NCI-H748 treated with DMSO at 0.1 percent for 48 hours (cell line): ENCODE results near the gene ATP11A.
"Not testable (repeated sequence)": the region's sequence is repeated elsewhere in the genome, so short reads cannot be mapped to it uniquely, and the experiment has no call there.

Experiments used
- DNase-seq: peaks from one replicate; lab custom pipeline; 2025; lab: John Stamatoyannopoulos, UW

ATP11A gene

DNA sequence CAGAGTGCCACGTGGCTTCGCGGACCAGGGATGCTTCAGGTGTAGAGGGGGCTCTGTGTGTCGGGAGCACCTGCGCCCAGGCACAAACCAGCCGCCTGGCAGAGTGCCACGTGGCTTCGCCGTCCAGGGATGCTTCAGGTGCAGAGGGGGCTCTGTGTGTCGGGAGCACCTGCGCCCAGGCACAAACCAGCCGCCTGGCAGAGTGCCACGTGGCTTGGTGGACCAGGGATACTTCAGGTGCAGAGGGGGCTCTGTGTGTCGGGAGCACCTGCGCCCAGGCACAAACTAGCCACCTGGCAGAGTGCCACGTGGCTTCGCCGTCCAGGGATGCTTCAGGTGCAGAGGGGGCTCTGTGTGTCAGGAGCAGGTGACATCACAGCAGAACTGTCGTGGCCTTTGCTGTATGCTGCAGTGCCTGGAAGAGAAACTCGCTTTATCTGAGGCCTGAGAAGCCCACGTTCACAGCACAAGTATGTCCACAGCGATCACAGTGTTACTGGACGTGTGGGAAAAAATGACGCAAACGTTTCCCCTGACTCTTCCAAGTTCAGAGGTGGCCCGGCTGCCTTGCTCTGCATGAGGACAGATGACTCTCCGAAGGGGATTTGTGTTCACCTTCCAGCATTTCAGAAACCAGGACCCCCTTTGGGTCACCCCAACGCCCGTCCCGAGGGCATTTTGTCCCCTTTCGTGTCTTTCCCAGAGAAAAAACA is 151.6 kb downstream of the ATP11A start:
- not testable (repeated sequence) for DNase-seq

DNA sequence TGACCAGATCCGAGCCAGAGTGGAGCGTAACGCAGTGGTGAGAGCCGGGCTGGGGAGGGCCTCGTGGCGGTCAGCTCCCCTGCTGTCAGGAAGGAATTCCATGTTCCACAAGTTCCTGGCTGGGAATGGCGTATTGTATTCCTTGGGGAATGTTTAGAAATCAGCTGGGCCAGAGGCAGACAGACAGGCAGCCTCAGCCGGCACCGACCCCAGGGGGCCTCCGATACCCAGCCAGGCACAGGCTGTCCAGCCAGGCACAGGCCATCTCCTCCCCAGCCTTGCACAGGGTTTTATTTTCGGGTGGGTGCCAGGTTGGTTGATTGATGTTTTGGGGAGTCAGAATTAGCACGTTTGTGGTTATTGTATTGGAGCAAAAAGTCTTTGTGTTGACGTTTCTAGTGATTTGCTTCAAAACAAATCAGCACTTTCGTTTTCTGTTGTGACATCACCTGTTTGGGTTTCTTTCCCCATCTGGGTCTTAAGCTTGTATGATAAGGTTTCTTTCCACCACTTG is 152.6 kb downstream of the ATP11A start:
- no peak for DNase-seq

DNA sequence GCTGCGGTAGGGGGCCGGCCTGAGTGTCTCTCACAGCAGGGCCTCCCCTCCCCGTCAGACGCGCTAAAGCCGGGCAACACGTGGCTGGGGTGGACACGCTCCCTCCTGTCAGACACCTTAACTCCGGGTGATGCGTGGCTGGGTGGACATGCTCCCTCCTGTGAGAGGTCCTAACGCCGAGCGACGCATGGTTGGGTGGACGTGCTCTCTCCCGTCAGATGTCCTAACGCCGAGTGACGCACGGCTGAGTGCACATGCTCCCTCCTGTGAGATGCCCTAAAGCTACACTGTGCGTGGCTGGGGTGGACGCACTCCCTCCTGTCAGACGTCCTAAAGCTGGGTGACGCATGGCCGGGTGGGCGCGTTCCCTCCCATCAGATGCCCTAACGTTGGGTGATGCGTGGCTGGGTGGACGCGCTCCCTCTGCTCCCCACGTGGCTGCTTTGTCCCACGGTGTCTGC is 153.1 kb downstream of the ATP11A start:
- DNase-seq = no peak

DNA sequence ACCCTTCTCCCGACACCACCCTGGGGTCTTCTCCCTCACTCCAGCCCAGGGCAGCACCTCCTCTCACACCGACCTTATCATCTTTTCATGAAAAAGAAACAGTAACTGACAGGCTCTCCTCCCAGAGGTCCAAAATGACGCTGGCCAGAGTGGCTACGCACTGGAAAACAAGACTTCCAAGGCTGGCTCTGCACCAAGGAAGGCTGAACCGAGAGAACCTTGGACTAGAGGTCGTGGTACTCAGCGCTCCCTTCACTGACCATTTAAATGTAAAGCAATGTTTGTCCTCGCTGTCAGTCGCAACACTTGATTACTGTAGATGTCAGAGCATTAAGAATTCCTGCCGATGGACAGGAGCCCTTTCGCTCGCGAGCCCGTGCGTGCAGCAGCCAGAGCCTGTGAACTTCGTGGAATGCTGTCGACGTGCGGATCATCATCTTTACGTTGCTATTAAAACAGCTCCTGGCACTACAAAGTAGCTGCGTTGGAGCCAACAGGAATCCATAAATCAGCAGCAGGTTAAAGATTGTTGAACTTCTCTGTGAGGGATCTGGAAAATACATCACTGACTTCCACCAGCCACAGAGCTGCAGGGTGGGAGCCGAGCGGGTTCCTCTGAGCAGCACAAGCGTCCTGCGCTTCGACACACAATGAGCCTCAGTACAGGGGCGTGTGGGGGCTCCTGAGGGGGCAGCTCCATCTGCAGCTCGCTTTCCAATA is 153.7 kb downstream of the ATP11A start:
- no peak for DNase-seq

DNA sequence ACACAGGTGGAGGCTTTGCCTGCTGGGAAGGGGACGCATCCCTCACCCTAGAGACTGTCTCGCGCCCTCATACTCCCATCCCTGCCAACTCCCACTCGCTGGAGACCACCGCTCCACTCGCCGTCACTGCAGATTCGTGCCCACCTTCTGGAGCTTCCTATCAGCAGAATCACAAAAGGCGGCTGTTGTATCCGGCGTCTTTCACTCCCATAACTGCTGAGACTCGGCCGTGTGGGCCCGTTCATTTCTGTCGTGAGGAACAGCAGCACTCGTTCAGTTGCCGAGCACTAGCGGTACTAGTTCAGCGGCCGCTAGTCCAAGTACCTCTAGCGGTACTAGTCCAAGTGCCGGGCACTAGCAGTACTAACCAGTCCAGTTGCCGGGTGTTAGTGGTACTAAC is 154.6 kb downstream of the ATP11A start:
- no peak for DNase-seq

DNA sequence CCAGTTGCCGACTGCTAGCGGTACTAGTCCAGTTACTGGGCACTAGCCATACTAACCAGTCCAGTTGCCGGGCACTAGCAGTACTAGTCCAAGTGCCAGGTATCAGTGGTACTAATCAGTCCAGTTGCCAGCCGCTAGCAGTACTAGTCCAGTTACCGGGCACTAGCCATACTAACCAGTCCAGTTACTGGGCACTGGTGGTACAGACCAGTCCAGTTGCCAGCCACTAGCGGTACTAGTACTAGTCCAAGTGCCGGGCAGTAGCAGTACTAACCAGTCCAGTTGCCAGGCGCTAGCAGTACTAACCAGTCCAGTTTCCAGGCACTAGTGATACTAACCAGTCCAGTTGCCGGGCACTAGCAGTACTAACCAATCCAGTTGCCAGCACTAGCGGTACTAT is 155.0 kb downstream of the ATP11A start:
- no peak for DNase-seq

DNA sequence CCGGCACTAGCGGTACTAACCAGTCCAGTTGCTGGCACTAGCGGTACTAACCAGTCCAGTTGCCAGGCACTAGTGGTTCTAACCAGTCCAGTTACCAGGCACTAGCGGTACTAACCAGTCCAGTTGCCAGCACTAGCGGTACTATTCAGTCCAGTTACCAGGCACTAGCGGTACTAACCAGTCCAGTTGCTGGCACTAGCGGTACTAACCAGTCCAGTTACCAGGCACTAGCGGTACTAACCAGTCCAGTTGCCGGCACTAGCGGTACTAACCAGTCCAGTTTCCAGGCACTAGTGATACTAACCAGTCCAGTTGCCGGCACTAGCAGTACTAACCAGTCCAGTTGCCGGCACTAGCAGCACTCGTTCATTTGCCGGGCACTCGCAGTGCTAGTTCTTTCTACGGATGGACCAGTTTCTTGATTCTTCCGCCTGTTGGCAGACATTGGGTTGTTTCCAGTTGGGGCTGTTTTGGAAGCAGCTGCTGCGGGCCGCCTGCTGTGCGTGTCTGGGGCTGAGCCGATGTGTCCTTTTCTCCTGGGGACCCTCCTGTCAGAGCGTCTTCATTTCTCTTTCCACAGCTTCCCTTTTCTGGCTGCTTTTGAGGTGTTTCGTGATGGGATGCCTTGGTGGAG is 155.8 kb downstream of the ATP11A start:
- DNase-seq = no peak

DNA sequence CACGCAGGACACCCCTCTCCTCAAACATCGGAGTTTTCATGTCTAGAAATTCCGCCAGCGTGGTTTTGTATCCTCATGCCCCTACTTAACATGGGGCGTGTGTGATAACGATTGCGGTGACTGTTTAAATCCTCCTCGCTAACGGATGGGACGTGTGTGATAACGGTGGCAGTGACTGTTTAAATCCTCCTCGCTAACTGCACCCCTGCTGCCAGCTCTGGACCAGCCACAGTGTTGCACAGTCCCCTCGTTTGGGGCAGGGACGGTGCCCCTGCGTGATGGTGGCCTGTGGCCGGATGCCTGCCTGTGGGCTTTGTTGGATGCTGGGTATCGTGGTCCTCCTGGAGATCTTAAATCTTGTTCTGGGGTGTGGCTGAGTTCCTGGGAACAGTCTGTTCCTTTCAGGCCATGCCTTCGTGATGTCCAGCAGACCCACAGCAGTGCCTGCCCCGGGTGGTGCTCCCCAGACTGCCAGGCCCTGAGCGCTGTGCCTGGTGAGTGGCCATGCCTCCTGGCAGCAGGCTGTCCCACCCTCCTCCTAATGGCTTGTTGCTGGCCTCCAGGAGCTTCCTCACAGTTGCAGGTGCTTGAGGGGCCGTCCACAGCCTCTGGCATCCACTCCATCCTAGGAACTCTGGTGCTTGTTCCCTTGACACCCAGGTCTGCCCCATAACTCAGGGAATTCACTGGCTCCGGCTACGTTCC is 156.7 kb downstream of the ATP11A start:
- no peak for DNase-seq

DNA sequence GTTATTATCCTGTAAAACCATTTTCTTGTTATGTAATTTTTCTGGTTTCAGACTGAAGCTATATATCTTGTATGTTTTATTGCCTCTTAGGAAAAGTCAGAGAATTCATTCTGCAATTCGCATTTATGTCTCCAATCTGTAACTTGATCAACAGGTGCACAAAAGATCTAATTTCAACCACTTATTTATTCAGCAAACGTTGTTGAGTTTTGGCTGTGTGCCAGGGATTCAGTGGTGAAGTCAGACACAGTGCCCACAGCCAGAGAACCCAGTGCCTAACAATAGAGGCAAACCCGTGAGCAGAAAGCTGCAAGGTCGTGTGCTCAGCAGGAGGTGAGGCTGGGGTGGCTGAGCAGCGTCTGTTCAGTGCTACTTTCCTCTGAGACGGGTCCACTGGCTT is 159.7 kb downstream of the ATP11A start:
- DNase-seq = peak; percentile 97

DNA sequence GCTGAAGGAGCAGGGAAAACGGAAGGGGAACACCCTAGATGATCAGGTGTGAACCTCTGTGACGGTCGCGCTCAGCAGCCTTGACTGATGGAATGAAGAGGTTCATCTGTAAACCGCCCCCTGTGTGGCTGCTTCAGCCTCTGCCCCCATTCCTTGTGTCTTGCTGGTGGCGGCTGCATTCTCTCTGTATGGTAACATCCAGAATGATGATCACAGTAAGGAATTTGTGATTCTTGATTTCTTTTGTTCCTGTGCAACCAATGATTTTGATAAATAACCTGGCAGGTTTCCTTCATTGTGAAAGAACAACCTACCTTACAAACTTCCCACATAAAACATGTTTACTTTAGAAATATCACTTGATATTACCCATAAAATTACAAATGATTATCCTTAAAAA is 160.4 kb downstream of the ATP11A start:
- no peak for DNase-seq

DNA sequence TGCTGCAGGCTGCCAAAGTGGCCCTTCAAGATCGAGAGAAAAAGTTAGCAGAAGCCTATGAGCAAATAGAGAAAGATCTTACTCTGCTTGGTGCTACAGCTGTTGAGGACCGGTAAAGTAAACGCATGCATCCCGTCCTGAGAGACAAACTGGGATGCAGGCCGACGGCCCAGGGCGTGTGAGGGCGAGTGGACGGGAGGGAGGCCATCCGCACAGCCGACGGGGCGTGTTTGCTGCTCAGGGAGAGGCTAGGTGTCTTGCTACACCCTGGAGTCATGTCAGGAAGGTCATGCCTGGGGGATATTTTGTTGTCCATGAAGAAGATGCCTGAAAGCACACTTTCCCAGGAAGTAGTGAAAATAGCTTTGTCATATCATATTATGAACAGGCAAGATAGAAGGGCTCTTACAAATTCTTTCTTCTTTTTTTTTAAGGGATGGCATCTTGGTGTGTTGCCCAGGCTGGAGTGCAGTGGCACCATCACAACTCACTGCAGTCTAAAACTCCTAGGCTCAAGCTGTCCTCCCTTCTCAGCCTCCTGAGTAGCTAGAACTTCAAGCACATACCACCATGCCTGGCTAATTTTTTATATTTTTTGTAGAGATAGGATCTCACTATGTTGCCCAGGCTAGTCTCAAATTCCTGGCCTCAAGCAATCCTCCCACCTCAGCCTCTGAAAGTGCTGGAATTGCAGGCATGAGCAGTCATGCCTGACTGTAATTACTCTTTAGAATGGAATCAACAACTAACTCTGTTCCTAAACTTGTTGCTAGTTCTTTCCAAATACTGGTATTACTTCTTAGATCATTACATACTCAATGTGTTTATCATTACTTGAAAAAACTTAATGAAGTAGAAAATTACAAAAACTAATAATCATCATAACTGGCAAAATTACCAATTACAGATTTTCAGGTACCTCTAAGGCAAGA is 161.5 kb downstream of the ATP11A start:
- DNase-seq = no peak

DNA sequence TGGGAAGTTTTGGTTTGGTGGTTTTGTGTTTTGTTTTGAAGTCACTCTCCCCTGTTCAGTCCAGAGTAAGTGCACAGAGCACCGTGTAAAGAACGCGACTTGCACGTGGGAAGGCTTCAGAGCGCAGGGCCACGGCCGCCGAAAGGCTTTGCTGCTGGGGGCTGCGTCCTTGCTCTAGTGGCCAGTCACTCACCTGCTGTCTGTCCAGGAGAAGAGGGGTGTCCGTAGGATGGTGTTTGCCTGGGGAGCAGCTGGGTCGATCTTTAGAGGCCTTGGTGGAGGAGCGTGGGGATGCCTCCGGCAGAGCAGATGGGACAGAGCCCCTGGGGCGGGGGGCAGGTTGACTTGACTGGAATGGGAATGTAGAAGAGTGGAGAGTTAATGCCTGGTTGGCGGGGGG is 162.6 kb downstream of the ATP11A start:
- DNase-seq = no peak

DNA sequence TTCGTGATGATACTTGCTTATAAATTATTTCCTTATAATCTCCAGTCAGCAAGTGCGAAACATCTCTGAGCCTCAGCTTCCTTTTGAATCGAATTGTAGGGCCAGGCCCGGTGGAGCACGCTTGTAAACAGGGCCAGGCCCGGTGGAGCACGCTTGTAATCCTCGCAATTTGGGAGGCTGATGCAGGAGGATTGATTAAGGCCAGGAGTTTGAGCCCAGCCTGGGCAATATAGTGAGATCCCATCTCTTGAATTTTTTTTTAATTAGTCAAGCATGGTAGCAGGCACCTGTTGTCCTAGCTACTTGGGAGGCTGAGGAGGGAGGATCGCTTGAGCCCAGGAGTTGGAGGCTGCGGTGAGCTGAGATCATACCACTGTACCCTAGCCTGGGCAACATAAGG is 163.0 kb downstream of the ATP11A start:
- no peak for DNase-seq

DNA sequence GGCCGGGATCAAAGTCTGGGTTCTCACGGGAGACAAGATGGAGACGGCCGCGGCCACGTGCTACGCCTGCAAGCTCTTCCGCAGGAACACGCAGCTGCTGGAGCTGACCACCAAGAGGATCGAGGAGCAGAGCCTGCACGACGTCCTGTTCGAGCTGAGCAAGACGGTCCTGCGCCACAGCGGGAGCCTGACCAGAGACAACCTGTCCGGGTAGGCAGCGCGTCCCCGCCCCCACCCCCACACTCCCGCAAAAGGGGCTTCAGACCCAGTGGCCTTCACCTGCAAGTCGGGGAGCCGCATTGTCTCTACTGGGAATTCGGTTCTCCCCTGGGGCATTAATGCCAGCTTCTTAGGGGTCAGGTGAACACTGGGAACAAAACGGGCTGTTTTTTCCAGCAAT is 164.5 kb downstream of the ATP11A start:
- no peak for DNase-seq

DNA sequence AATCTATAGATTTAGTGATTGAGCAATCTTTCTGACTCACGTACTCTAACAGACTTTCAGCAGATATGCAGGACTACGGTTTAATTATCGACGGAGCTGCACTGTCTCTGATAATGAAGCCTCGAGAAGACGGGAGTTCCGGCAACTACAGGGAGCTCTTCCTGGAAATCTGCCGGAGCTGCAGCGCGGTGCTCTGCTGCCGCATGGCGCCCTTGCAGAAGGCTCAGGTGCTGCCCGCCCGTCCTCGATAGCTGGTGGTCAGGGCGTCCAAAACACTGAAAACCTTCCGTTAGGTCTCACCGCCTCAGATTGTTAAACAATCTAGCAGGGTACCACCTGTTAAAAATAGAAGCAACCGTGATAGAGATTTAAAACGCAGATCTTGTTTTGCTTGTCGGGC is 166.0 kb downstream of the ATP11A start:
- DNase-seq = no peak

DNA sequence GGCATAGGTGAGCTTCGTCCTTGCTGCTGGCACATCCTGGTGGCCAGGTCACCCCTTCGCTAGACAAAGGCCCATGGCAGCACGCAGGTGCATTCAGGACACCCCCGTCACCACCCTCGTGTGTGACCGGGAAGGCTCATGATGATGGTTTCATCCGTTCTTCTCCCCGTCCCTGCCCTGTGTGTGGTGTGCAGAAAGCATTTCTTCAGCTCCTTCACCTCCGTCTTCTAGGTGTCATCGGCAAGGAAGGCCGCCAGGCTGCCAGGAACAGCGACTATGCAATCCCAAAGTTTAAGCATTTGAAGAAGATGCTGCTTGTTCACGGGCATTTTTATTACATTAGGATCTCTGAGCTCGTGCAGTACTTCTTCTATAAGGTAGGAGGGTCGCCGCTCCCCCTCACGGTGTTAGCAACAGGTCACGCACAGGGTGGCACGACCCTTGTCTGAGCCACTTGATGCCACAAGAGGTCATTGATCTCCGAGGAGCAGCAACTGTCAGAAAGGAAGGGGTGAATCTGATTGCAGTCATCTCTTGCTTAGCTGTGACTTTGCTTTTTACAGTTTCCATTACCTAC is 168.2 kb downstream of the ATP11A start:
- DNase-seq = no peak

DNA sequence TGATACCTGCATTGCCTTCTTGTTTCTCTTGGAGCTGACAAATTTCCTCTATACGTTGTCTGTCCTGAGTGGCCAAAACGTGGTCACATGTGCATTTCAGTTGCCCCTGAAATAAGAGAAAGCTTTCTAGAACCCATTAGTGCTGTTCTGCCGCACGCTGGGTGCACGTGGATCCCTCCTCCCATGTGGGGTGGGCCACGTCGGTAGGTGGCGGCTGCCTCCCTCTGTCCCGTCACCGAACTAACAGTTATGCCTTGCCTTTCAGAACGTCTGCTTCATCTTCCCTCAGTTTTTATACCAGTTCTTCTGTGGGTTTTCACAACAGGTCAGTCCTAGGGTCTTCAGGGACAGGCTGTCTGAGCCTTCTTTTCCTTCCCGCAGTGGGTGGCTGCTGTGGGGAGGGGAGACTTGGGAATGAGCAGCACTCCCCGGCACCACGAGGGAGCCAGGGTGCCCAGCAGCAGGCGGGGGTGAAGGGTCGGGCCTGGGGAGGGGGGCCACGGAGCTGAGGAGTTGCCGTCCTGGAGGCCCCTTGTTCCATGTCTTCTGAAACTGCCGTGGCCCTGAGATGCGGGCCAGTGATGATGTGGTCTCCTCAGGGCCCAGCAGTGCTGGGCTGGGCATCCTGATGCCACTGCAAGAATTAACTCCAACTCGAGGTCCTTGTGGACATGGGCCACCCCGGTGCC is 169.4 kb downstream of the ATP11A start:
- no peak for DNase-seq

DNA sequence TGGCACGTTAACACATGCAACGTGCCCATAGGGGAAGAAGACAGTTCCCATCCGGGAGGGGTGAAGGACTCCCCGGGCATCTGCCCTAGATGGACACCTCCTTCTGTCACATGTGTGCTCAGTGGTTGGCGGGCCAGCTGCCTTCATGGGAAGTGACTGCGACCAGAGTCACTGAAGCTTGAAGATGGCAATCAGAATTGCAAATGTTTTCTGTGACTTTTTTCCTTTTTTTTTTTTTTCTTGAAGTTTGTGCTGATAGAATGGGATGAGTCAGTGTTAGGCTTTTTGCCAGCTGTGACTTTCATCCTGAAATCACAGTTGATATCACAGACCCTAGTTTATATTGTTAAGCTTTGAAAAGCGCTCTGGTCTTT is 170.0 kb downstream of the ATP11A start:
- no peak for DNase-seq

DNA sequence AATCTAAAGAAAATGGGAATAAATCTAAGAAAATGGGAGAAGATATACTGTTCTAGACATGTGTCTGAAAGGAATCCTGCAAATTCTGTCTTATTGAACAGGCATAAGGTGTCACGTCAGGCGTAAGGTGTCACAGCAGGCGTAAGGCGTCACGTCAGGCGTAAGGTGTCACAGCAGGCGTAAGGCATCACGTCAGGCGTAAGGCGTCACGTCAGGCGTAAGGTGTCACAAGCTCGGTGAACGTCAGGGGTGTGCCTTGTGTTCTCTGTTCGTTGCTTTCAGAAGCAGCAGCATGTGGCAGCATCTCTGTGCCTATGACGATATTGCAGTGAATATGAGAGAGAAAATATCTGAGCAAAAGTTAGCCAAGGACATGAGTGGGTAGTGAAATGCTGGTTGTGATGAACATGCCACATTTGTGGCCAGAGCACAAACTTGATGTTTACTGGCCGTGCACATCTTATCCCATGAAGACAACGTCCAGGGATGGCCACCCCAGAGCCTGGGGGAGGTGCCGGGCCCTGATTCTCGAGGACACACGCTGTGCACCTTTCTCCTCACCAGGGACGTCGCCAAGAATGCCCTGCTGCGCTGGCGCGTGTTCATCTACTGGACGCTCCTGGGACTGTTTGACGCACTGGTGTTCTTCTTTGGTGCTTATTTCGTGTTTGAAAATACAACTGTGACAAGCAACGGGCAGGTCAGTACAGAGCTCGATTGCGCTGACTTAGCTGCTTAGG is 172.2 kb downstream of the ATP11A start:
- DNase-seq = no peak

DNA sequence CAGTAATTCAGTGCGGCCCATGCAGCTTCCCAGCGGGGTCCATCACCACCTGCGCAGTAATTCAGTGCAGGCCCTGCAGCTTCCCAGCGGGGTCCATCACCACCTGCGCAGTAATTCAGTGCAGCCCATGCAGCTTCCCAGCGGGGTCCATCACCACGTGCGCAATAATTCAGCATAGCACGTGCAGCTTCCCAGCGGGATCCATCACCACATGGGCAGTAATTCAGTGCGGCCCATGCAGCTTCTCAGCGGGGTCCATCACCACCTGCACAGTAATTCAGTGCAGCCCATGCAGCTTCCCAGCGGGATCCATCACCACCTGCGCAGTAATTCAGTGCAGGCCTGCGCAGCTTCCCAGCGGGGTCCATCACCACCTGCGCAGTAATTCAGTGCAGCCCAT is 173.5 kb downstream of the ATP11A start:
- not testable (repeated sequence) for DNase-seq
